Smooth muscle cell (in vitro differentiated cells): ENCODE data around the gene DNAI2. TPM values are rescaled to one million over a fixed set of nuclear protein-coding genes. Genes with fewer than 3 reads are reported as not detected.

ENCODE experiments used
- DNase-seq: peaks from one replicate; lab custom pipeline; 2025; ENCODE audit not compliant: unreplicated experiment; lab: John Stamatoyannopoulos, UW
- H2AFZ ChIP-seq: fragments of 200-600 bp; sonication (generic); 2 replicates; pipeline ENCODE4 v1.6.0; 2016; ENCODE audit warnings: antibody characterized with exemption, low read depth, mild to moderate bottlenecking
- H3F3A ChIP-seq: fragments of 200-600 bp; sonication (generic); 2 replicates; pipeline ENCODE4 v1.6.0; 2017; ENCODE audit warnings: antibody characterized with exemption, low read depth
- H3K27ac ChIP-seq: fragments of 200-600 bp; sonication (generic); 2 replicates; pipeline ENCODE4 v1.5.1; 2016; ENCODE audit warnings: low read depth, mild to moderate bottlenecking
- H3K27me3 ChIP-seq: fragments of 200-600 bp; sonication (generic); 2 replicates; pipeline ENCODE4 v1.6.1; 2016; ENCODE audit warnings: low read depth, mild to moderate bottlenecking
- H3K36me3 ChIP-seq: fragments of 200-600 bp; sonication (generic); 2 replicates; pipeline ENCODE4 v1.5.1; 2016; ENCODE audit warnings: low read depth
- H3K4me1 ChIP-seq: fragments of 200-600 bp; sonication (generic); 2 replicates; pipeline ENCODE4 v1.5.1; 2016; ENCODE audit warnings: low read depth
- H3K4me2 ChIP-seq: fragments of 200-600 bp; sonication (generic); 2 replicates; pipeline ENCODE4 v1.6.0; 2016; ENCODE audit warnings: mild to moderate bottlenecking
- H3K4me3 ChIP-seq: fragments of 200-600 bp; sonication (generic); 2 replicates; pipeline ENCODE4 v1.5.1; 2016; ENCODE audit warnings: mild to moderate bottlenecking
- H3K79me2 ChIP-seq: fragments of 200-600 bp; sonication (generic); 2 replicates; pipeline ENCODE4 v1.6.0; 2016; ENCODE audit warnings: low read depth, mild to moderate bottlenecking
- H3K9ac ChIP-seq: fragments of 200-600 bp; sonication (generic); 2 replicates; pipeline ENCODE4 v1.6.0; 2016; ENCODE audit warnings: low read depth
- H3K9me3 ChIP-seq: fragments of 200-600 bp; sonication (generic); replicated peaks from 2 replicates; pipeline ENCODE4 v1.5.1; 2016; ENCODE audit warnings: low read depth
- H4K20me1 ChIP-seq: fragments of 200-600 bp; sonication (generic); 2 replicates; pipeline ENCODE4 v1.6.0; 2016; ENCODE audit warnings: low read depth
- WGBS: methylation state at CpG from one replicate; pipeline ENCODE4 v1.1.7; 2016; ENCODE audit warnings: low lambda C conversion rate; 5-methylcytosine and 5-hydroxymethylcytosine counted together
- polyA plus RNA-seq: library from polyadenylated mRNA; unstranded; fragments of >200 nt; fragmentation: Nextera tagmentation; extraction: Ambion mirVana; gene quantifications from 2 replicates; pipeline ENCODE4 v1.2.1, GENCODE V29; 2016
- total RNA-seq: library from RNA; depleted of rRNA; stranded (reverse); fragments of >200 nt; gene quantifications from 2 replicates; pipeline ENCODE4 v1.2.3, GENCODE V29; 2014
- TF ChIP-seq, protein P1 (sequence below): fragments of 200-600 bp; sonication (generic); IDR thresholded peaks from 2 replicates; pipeline ENCODE4 v1.5.1; 2017; ENCODE audit warnings: borderline replicate concordance, mild to moderate bottlenecking, antibody characterized with exemption; ENCODE audit not compliant: insufficient read depth, poor library complexity, severe bottlenecking

DNAI2 gene
- total and polyA plus RNA-seq, 2 experiments from 2014 or later, result not detected

DNA sequence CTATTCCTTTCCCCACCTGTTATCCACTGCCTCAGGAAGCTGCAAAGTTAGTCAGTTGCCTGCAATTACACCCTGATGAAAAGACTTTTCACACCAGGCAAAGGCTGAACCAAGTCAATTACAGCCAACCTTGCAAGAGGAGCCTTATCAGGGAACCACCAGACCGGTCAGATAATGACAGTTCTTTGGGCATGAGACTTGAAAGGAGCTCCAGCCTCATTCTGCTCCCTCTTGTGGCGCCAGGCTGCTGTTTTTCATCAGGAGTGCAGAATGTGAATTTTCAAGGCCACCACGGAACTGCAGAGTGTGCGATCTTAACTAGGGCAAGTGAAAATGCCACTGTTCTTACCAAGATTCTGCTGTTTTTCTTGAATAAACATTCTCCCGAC, 22.5 kb downstream of the DNAI2 start:
- Histone ChIP-seq H3K4me2 (peak overlapping the region; percentile 71), H3K4me3 (no peak overlapping the region)
- peak; percentile 7 for DNase-seq

GRCh38 chr17:74297941-74298340, 23.9 kb downstream of the DNAI2 start:
- TF ChIP-seq, protein P1, sequence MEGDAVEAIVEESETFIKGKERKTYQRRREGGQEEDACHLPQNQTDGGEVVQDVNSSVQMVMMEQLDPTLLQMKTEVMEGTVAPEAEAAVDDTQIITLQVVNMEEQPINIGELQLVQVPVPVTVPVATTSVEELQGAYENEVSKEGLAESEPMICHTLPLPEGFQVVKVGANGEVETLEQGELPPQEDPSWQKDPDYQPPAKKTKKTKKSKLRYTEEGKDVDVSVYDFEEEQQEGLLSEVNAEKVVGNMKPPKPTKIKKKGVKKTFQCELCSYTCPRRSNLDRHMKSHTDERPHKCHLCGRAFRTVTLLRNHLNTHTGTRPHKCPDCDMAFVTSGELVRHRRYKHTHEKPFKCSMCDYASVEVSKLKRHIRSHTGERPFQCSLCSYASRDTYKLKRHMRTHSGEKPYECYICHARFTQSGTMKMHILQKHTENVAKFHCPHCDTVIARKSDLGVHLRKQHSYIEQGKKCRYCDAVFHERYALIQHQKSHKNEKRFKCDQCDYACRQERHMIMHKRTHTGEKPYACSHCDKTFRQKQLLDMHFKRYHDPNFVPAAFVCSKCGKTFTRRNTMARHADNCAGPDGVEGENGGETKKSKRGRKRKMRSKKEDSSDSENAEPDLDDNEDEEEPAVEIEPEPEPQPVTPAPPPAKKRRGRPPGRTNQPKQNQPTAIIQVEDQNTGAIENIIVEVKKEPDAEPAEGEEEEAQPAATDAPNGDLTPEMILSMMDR, result no peak
- WGBS, result 60% methylated on average over 4 of the region's 4 CpGs

More for the DNA sequence above, 22.5 kb downstream of the DNAI2 start:
- TF ChIP-seq, protein P1, result peak; percentile 51
- Histone ChIP-seq H3K36me3 (no peaks in the 10 kb centered on the region), H3F3A (no peaks in the 10 kb centered on the region), H3K27me3 (peaks cover 7% of the 10 kb centered on the region), H3K4me1 (peaks cover 4% of the 10 kb centered on the region), H3K9me3 (no peaks in the 10 kb centered on the region), H3K9ac (no peak overlapping the region), H2AFZ (no peak overlapping the region), H3K79me2 (no peaks in the 10 kb centered on the region), H4K20me1 (no peaks in the 10 kb centered on the region), H3K27ac (peak overlapping the region; percentile 72)
- WGBS, result 7% methylated on average over 5 of the region's 5 CpGs

DNA sequence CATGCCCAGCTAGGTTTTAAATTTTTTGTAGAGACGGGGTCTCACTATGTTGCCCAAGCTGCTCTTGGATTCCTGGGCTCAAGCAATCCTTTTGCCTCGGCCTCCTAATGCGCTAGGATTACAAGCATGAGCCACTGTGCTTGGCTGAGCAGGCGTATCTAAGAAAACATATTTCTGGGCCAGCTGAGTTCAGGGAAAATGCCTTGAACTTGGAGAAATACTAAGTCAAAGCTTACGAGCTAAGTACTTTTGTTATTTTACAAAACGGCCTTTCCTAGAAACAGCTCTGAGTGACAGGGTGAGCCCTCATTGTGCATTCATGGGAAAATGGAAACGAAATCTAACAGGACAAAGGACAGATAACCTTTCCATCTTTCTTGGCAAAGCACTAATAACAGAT, 24.7 kb downstream of the DNAI2 start:
- DNase-seq, result no peak
- Histone ChIP-seq H3K27me3 (peaks cover 7% of the 10 kb centered on the region), H4K20me1 (no peaks in the 10 kb centered on the region), H3K9me3 (no peaks in the 10 kb centered on the region), H3K4me1 (peaks cover 4% of the 10 kb centered on the region), H3F3A (no peaks in the 10 kb centered on the region), H3K4me3 (no peak overlapping the region), H2AFZ (no peak overlapping the region), H3K4me2 (no peak overlapping the region), H3K27ac (no peak overlapping the region), H3K79me2 (no peaks in the 10 kb centered on the region), H3K9ac (no peak overlapping the region), H3K36me3 (no peaks in the 10 kb centered on the region)
- TF ChIP-seq, protein P1, result no peak
- 63% methylated on average over 7 of the region's 7 CpGs for WGBS

More at GRCh38 chr17:74297941-74298340, 23.9 kb downstream of the DNAI2 start:
- Histone ChIP-seq H3K27ac (no peak overlapping the region), H3K4me2 (no peak overlapping the region), H3K9me3 (no peaks in the 10 kb centered on the region), H3F3A (no peaks in the 10 kb centered on the region), H3K4me3 (no peak overlapping the region), H3K79me2 (no peaks in the 10 kb centered on the region), H4K20me1 (no peaks in the 10 kb centered on the region), H3K4me1 (peaks cover 4% of the 10 kb centered on the region), H3K36me3 (no peaks in the 10 kb centered on the region), H2AFZ (no peak overlapping the region), H3K27me3 (peaks cover 7% of the 10 kb centered on the region), H3K9ac (no peak overlapping the region)
- no peak for DNase-seq
